GM12878 (cell line): ENCODE measurements around the gene TMEM272. TPM values are rescaled to one million over a fixed set of nuclear protein-coding genes. Genes with fewer than 3 reads are reported as not detected.

Experiments used
- ATAC-seq: fragments of 200-7000 bp; cut with Tn5 transposase; 3 replicates; pipeline ENCODE4 v1.9.1; 2020; ENCODE audit warnings: mild to moderate bottlenecking, moderate library complexity
- BruUV-seq: library from RNA; stranded (reverse); fragments of 400-500 nt; replicated peaks from 2 replicates; lab custom pipeline; 2021; lab: Mats Ljungman, UMichigan
- CTCF ChIA-PET: fragments of 300-600 bp; sonication (Branson Sonifier 250); formaldehyde crosslinking; extraction: SDS; loops from one replicate; lab custom pipeline; 2021; ENCODE audit warnings: inconsistent platforms; lab: Yijun Ruan, JAX
- POLR2A ChIA-PET: fragments of 350-600 bp; formaldehyde crosslinking; extraction: SDS; loops from one replicate; lab custom pipeline; 2021; ENCODE audit warnings: inconsistent platforms; lab: Charles Lee
- RAD21 ChIA-PET: fragments of 300-600 bp; sonication (Branson Sonifier 250); formaldehyde crosslinking; loops from one replicate; lab custom pipeline; 2023; ENCODE audit warnings: antibody characterized with exemption; ENCODE audit not compliant: unreplicated experiment; lab: Charles Lee
- SMC1A ChIA-PET: fragments of 300-600 bp; sonication (Branson Sonifier 250); formaldehyde crosslinking; loops from one replicate; lab custom pipeline; 2023; ENCODE audit not compliant: unreplicated experiment, uncharacterized antibody; lab: Charles Lee
- DNase-seq: peaks from one replicate; pipeline ENCODE4 v3.0.0-alpha.2; 2011; ENCODE audit warnings: low read depth, low spot score
- FAIRE-seq: peaks from 3 replicates; lab custom pipeline; 2011; peaks lifted over from hg19 to GRCh38; lab: Jason Lieb, UNC
- H2AFZ ChIP-seq: 2 replicates; pipeline ENCODE4 v1.6.0; 2011; ENCODE audit warnings: low read depth, low read length, control low read depth; ENCODE audit not compliant: control insufficient read depth
- H3K27ac ChIP-seq: 2 replicates; pipeline ENCODE4 v1.5.1; 2011; ENCODE audit warnings: control low read depth; ENCODE audit not compliant: control insufficient read depth, insufficient read depth
- H3K27me3 ChIP-seq, 2 experiments: replicated peaks in 1 of 2; 2 replicates each; pipeline versions ENCODE4 v1.6.0 to v1.6.1; 2011; ENCODE audit warnings: low read length in 1 of 2; ENCODE audit not compliant: control insufficient read depth in 2 of 2, insufficient read depth in 2 of 2
- H3K36me3 ChIP-seq, 2 experiments: 2 replicates each; pipeline ENCODE4 v1.5.1; 2011; ENCODE audit warnings: low read length in 1 of 2; ENCODE audit not compliant: control insufficient read depth in 2 of 2, insufficient read depth in 2 of 2
- H3K4me1 ChIP-seq: 2 replicates; pipeline ENCODE4 v1.6.1; 2011; ENCODE audit warnings: mild to moderate bottlenecking, low read length, moderate library complexity, mixed read lengths; ENCODE audit not compliant: control insufficient read depth, insufficient read depth
- H3K4me2 ChIP-seq: 2 replicates; pipeline ENCODE4 v1.6.0; 2011; ENCODE audit warnings: control low read depth; ENCODE audit not compliant: control insufficient read depth, insufficient read depth
- H3K4me3 ChIP-seq: fragments of 200-600 bp; sonication (generic); 2 replicates; pipeline ENCODE4 v1.5.1; 2016
- H3K79me2 ChIP-seq: 2 replicates; pipeline ENCODE4 v1.6.0; 2011; ENCODE audit warnings: low read length; ENCODE audit not compliant: control insufficient read depth, insufficient read depth
- H3K9ac ChIP-seq: 2 replicates; pipeline ENCODE4 v1.8.0; 2011; ENCODE audit warnings: low read length, control low read depth, mixed read lengths; ENCODE audit not compliant: control insufficient read depth, insufficient read depth
- H3K9me3 ChIP-seq: replicated peaks from 3 replicates; pipeline ENCODE4 v1.5.1; 2011; ENCODE audit warnings: mild to moderate bottlenecking, low read length; ENCODE audit not compliant: control insufficient read depth, insufficient read depth
- H4K20me1 ChIP-seq: 2 replicates; pipeline ENCODE4 v1.6.0; 2011; ENCODE audit not compliant: control insufficient read depth, insufficient read depth
- FOS ChIP-seq: IDR thresholded peaks from 3 replicates; pipeline ENCODE4 v1.6.1; 2011; ENCODE audit warnings: borderline replicate concordance; ENCODE audit not compliant: insufficient read length; ENCODE audit errors: extremely low read depth
- MTA3 ChIP-seq: IDR thresholded peaks from 2 replicates; pipeline ENCODE4 v1.6.1; 2012; ENCODE audit warnings: low read length, inconsistent platforms, borderline replicate concordance
- NR2C2 ChIP-seq: IDR thresholded peaks from 2 replicates; pipeline ENCODE4 v1.6.1; 2011; ENCODE audit warnings: borderline replicate concordance, low read depth; ENCODE audit not compliant: control insufficient read depth, insufficient read length
- WRNIP1 ChIP-seq: IDR thresholded peaks from 2 replicates; pipeline ENCODE4 v1.6.1; 2011; ENCODE audit warnings: low read depth, low read length, improper control_type of control experiment, borderline replicate concordance
- WGBS: methylation state at CpG from one replicate; pipeline ENCODE4 v1.1.6; 2016; ENCODE audit warnings: low lambda C conversion rate; ENCODE audit not compliant: insufficient replicate concordance, insufficient coverage; ENCODE audit errors: missing lambda C conversion rate; 5-methylcytosine and 5-hydroxymethylcytosine counted together
- in situ Hi-C: fragments of 300-500 bp; cut with MboI; formaldehyde crosslinking; loops from 9 replicates; pipeline ENCODE4 v1.14.3; 2018; ENCODE audit warnings: mixed read lengths
- intact Hi-C: fragments of 100-400 bp; cut with micrococcal nuclease; formaldehyde crosslinking; loops from one replicate; pipeline ENCODE4 v1.14.2; 2022; ENCODE audit not compliant: unreplicated experiment
- polyA plus RNA-seq, 11 experiments: library from polyadenylated mRNA; depleted of rRNA in 4 of 11; unstranded in 6 of 11; stranded (reverse) in 5 of 11; fragments of >200 nt; fragmentation: Nextera tagmentation in 4 of 11; fragmentation: Illumina TruSeq in 1 of 11; extraction: Ambion mirVana in 4 of 11; extraction: Trizol in 1 of 11; gene quantifications; 1 replicate in 1 of 11; 2 replicates in 10 of 11; pipeline versions ENCODE4 v1.2.1 to v1.2.3, GENCODE V29; 2011 to 2016; ENCODE audit warnings: inconsistent platforms in 2 of 11, missing spikeins in 2 of 11, low read depth in 1 of 11
- total RNA-seq, 4 experiments: library from RNA; depleted of rRNA in 3 of 4; stranded (reverse); fragments of >200 nt in 3 of 4; fragmentation: Illumina TruSeq in 1 of 4; extraction: Trizol in 1 of 4; gene quantifications; 2 replicates each; pipeline versions ENCODE4 v1.2.1 to v1.2.3, GENCODE V29; 2013 to 2021
- TF ChIP-seq, protein P1 (sequence below): fragments of 450-650 bp; IDR thresholded peaks from 2 replicates; pipeline ENCODE4 v1.6.1; 2017; ENCODE audit warnings: mild to moderate bottlenecking
- TF ChIP-seq, protein P2 (sequence below): fragments of 150-350 bp; IDR thresholded peaks from 2 replicates; pipeline ENCODE4 v1.6.1; 2016; ENCODE audit warnings: low read depth, low read length
- TF ChIP-seq, protein P3 (sequence below): fragments of 450-650 bp; formaldehyde crosslinking; IDR thresholded peaks from 2 replicates; pipeline ENCODE4 v1.5.0; 2022; ENCODE audit warnings: mild to moderate bottlenecking, missing genetic modification characterization
- TF ChIP-seq, protein P4 (sequence below): fragments of 450-650 bp; formaldehyde crosslinking; IDR thresholded peaks from 2 replicates; pipeline ENCODE4 v1.4.0; 2022; ENCODE audit warnings: mild to moderate bottlenecking, moderate library complexity

The TMEM272 gene
- total and polyA plus RNA-seq, 10 of the 15 experiments (the other 5 are each of a cell fraction or from before 2014, with no cell fraction given), result 0.01 to 0.04 TPM; not detected in 8

DNA sequence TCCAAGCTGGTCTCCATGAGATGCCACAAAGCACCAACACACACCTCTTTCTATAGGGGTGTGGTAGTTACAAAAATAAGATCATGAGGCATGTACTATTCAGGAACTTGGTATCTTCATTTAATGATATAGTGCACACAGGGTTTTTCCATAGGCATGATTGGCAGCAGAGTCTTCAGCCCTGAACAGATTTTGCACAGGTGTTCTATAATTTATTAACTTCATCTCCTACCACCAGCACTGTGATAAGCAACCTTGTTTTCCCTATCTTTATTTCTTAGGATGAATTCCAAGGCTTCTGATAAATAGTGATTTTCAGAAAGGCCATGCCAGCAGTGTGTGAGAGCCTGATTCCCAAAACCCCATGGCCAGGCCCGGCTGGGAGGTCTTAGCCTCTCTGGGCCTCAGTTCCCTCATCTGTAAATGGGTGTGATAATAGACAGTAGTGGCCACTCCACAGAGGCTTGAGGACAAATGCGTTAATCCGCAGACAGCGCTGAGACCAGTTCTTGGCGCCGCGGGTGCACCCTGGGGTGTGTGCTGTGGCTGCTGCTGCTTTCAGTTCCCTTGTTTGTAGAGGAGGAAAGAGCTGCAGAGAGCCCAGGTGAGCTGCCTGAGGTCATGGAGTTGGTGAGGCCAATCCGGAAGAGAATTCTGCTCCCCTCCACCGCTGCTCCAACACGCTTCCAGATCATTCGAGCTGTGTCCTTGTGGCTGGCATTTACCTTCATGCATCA, 74.1 kb downstream of the TMEM272 start (continued):
- TF ChIP-seq, protein P1, sequence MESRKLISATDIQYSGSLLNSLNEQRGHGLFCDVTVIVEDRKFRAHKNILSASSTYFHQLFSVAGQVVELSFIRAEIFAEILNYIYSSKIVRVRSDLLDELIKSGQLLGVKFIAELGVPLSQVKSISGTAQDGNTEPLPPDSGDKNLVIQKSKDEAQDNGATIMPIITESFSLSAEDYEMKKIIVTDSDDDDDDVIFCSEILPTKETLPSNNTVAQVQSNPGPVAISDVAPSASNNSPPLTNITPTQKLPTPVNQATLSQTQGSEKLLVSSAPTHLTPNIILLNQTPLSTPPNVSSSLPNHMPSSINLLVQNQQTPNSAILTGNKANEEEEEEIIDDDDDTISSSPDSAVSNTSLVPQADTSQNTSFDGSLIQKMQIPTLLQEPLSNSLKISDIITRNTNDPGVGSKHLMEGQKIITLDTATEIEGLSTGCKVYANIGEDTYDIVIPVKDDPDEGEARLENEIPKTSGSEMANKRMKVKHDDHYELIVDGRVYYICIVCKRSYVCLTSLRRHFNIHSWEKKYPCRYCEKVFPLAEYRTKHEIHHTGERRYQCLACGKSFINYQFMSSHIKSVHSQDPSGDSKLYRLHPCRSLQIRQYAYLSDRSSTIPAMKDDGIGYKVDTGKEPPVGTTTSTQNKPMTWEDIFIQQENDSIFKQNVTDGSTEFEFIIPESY, result peak; percentile 94
- no peak for TF ChIP-seq NR2C2

DNA sequence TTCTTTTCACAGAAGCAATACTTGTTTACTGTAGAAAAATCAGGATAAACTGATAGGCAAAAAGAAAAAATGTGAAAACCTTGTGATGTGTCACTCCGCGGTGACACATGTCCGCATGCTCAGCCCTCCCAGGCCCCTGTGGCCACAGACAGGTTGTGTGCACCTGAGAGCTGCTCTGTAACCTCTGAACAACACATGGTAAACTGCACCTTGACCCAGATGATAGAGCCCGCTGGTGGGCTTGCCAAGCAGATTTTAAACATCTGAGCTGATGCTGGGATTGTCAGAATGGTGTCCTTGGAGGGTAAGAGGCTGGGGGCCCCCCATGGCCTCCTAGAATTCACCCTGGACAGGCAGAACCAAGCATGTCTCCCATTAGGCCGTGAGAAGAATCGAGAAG, 74.8 kb downstream of the TMEM272 start:
- no peak overlapping the region for H2AFZ ChIP-seq
- no TSS peak for BruUV-seq
- intact Hi-C loops (no loop called here), in situ Hi-C loops (no loop called here)
- WGBS, result 98% methylated on average over 6 of the region's 6 CpGs
- H3K4me1 ChIP-seq, result peaks cover 4% of the 10 kb centered on the region
- POLR2A ChIA-PET, result no interaction called here
- H4K20me1 ChIP-seq, result no peaks in the 10 kb centered on the region
- no peaks in the 10 kb centered on the region for H3K9me3 ChIP-seq
- FAIRE-seq (no peak), ATAC-seq (no peak), DNase-seq (no peak)
- H3K4me2 ChIP-seq, result no peak overlapping the region
- H3K27me3 ChIP-seq, result no peaks in the 10 kb centered on the region
- RAD21 ChIA-PET, result interaction anchor here (1.3 kb wide), 1 partner anchor 28 kb away, joined by 3 read pairs; no protein-coding TSS in a partner anchor
- H3K36me3 ChIP-seq, result no peaks in the 10 kb centered on the region
- H3K79me2 ChIP-seq, result no peaks in the 10 kb centered on the region
- CTCF ChIA-PET, result interaction anchor here (1.2 kb wide), 1 partner anchor 9 kb away, joined by 3 read pairs; no protein-coding TSS in a partner anchor
- SMC1A ChIA-PET, result interaction anchor here (1.3 to 1.5 kb wide), 2 partner anchors 13 to 325 kb away, joined by 3 to 4 read pairs; no protein-coding TSS in a partner anchor
- H3K9ac ChIP-seq, result no peak overlapping the region
- no peak overlapping the region for H3K27ac ChIP-seq
- no peak overlapping the region for H3K4me3 ChIP-seq
- TF ChIP-seq, protein P2, sequence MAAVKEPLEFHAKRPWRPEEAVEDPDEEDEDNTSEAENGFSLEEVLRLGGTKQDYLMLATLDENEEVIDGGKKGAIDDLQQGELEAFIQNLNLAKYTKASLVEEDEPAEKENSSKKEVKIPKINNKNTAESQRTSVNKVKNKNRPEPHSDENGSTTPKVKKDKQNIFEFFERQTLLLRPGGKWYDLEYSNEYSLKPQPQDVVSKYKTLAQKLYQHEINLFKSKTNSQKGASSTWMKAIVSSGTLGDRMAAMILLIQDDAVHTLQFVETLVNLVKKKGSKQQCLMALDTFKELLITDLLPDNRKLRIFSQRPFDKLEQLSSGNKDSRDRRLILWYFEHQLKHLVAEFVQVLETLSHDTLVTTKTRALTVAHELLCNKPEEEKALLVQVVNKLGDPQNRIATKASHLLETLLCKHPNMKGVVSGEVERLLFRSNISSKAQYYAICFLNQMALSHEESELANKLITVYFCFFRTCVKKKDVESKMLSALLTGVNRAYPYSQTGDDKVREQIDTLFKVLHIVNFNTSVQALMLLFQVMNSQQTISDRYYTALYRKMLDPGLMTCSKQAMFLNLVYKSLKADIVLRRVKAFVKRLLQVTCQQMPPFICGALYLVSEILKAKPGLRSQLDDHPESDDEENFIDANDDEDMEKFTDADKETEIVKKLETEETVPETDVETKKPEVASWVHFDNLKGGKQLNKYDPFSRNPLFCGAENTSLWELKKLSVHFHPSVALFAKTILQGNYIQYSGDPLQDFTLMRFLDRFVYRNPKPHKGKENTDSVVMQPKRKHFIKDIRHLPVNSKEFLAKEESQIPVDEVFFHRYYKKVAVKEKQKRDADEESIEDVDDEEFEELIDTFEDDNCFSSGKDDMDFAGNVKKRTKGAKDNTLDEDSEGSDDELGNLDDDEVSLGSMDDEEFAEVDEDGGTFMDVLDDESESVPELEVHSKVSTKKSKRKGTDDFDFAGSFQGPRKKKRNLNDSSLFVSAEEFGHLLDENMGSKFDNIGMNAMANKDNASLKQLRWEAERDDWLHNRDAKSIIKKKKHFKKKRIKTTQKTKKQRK, result no peak
- TF ChIP-seq, protein P3, sequence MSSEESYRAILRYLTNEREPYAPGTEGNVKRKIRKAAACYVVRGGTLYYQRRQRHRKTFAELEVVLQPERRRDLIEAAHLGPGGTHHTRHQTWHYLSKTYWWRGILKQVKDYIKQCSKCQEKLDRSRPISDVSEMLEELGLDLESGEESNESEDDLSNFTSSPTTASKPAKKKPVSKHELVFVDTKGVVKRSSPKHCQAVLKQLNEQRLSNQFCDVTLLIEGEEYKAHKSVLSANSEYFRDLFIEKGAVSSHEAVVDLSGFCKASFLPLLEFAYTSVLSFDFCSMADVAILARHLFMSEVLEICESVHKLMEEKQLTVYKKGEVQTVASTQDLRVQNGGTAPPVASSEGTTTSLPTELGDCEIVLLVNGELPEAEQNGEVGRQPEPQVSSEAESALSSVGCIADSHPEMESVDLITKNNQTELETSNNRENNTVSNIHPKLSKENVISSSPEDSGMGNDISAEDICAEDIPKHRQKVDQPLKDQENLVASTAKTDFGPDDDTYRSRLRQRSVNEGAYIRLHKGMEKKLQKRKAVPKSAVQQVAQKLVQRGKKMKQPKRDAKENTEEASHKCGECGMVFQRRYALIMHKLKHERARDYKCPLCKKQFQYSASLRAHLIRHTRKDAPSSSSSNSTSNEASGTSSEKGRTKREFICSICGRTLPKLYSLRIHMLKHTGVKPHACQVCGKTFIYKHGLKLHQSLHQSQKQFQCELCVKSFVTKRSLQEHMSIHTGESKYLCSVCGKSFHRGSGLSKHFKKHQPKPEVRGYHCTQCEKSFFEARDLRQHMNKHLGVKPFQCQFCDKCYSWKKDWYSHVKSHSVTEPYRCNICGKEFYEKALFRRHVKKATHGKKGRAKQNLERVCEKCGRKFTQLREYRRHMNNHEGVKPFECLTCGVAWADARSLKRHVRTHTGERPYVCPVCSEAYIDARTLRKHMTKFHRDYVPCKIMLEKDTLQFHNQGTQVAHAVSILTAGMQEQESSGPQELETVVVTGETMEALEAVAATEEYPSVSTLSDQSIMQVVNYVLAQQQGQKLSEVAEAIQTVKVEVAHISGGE (CRISPR knock-in tag), result no peak
- TF ChIP-seq WRNIP1 (no peak), MTA3 (no peak), FOS (no peak)
- TF ChIP-seq, protein P4, sequence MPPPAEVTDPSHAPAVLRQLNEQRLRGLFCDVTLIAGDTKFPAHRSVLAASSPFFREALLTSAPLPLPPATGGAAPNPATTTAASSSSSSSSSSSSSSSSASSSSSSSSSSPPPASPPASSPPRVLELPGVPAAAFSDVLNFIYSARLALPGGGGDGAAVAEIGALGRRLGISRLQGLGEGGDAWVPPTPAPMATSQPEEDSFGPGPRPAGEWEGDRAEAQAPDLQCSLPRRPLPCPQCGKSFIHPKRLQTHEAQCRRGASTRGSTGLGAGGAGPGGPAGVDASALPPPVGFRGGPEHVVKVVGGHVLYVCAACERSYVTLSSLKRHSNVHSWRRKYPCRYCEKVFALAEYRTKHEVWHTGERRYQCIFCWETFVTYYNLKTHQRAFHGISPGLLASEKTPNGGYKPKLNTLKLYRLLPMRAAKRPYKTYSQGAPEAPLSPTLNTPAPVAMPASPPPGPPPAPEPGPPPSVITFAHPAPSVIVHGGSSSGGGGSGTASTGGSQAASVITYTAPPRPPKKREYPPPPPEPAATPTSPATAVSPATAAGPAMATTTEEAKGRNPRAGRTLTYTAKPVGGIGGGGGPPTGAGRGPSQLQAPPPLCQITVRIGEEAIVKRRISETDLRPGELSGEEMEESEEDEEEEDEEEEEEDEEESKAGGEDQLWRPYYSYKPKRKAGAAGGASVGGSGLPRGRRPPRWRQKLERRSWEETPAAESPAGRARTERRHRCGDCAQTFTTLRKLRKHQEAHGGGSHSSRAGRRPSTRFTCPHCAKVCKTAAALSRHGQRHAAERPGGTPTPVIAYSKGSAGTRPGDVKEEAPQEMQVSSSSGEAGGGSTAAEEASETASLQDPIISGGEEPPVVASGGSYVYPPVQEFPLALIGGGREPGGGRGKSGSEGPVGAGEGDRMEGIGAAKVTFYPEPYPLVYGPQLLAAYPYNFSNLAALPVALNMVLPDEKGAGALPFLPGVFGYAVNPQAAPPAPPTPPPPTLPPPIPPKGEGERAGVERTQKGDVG (CRISPR knock-in tag), result no peak
